ENCODE measurements around the gene MEGF6.

GRCh38 chr1:3479511-3480368, 131.6 kb downstream of the MEGF6 start:
- TF ChIP-seq CTCF (IDR thresholded peaks at IDR 0.05) (no peak), EZH2 (IDR thresholded peaks at IDR 0.05; ENCODE audit: borderline replicate concordance, insufficient read depth, low read depth, low read length, poor library complexity, severe bottlenecking) (no peak)
